ENCODE results near the gene OST4.

DNA sequence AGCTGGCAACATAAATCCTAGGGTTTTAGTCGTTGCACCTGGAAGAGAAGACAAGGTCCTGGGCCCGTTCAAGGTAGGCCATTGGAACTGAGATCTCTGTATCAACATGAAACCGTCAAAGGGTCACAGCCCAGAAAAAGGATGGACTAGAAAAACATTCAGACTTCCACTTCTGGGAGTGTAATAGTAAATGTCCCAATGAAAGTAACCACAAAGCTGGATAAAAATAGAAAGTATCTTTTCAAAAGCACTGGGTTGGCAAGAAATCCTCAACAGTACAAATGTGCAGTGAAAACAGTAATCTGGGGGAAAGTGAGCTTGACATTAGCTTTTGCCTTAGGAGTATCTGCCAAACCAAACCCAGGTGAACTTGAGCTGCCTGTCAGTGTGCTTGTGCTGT is 34.5 kb upstream of the OST4 start:
- TF ChIP-seq, protein P1, sequence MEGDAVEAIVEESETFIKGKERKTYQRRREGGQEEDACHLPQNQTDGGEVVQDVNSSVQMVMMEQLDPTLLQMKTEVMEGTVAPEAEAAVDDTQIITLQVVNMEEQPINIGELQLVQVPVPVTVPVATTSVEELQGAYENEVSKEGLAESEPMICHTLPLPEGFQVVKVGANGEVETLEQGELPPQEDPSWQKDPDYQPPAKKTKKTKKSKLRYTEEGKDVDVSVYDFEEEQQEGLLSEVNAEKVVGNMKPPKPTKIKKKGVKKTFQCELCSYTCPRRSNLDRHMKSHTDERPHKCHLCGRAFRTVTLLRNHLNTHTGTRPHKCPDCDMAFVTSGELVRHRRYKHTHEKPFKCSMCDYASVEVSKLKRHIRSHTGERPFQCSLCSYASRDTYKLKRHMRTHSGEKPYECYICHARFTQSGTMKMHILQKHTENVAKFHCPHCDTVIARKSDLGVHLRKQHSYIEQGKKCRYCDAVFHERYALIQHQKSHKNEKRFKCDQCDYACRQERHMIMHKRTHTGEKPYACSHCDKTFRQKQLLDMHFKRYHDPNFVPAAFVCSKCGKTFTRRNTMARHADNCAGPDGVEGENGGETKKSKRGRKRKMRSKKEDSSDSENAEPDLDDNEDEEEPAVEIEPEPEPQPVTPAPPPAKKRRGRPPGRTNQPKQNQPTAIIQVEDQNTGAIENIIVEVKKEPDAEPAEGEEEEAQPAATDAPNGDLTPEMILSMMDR (IDR thresholded peaks at IDR 0.05; ENCODE audit: low read depth, low read length, poor library complexity, severe bottlenecking), result no peak
- no peak for TF ChIP-seq EZH2phosphoT487 (IDR thresholded peaks at IDR 0.05; ENCODE audit: borderline replicate concordance, low read length)

Measured in DOHH2 (cell line).